Measurements from ENCODE around the gene MBNL1. TPM values are rescaled to one million over a fixed set of nuclear protein-coding genes. Genes with fewer than 3 reads are reported as not detected.

MBNL1 gene
- total RNA-seq, 5 donors from 2014 or later (not counting 1 experiment from before 2014, with no cell fraction given) = 408 to 705 (median 423) TPM

GRCh38 chr3:152292366-152292765, 23.6 kb downstream of the MBNL1 start:
- ChIA-PET CTCF (interaction anchor here (0.6 to 2.1 kb wide), 7 partner anchors 9 to 124 kb away, joined by 3 to 5 read pairs (median 3); no protein-coding TSS in a partner anchor), POLR2A (interaction anchor here (0.7 to 3.2 kb wide), 8 partner anchors 13 to 109 kb away, joined by 3 to 10 read pairs (median 4); partner anchors contain the start of gene MBNL1 (in 1 of the 2))
- no peak for ATAC-seq (replicated peaks in 1 of 4)
- no peaks in the 10 kb centered on the region for H3K9me3 ChIP-seq
- H3K4me1 ChIP-seq (ENCODE audit: control insufficient read depth in 1 of 2, extremely low read depth in 1 of 2, insufficient read depth in 2 of 2, low read length in 2 of 2) = peaks cover 35 to 54% of the 10 kb centered on the region in 2 experiments
- no peaks in the 10 kb centered on the region for H3K27me3 Mint-ChIP-seq
- H3K4me3 Mint-ChIP-seq = peak overlapping the region; percentile 31 to 62 (median 47)
- no peaks in the 10 kb centered on the region for H3K27me3 ChIP-seq (replicated peaks in 1 of 2; ENCODE audit: control insufficient read depth in 2 of 2, extremely low read depth in 1 of 2, insufficient read depth in 2 of 2, low read length in 1 of 2)
- no peak overlapping the region for H3K4me3 ChIP-seq (ENCODE audit: control insufficient read depth in 1 of 2, extremely low read depth in 1 of 2, low read length in 1 of 2)
- peaks cover 24% of the 10 kb centered on the region for H3K36me3 Mint-ChIP-seq
- H3K36me3 ChIP-seq (ENCODE audit: control insufficient read depth in 2 of 2, extremely low read depth in 1 of 2, insufficient read depth in 1 of 2, low read length in 1 of 2) = peaks cover 2 to 6% of the 10 kb centered on the region in 2 donors
- DNase-seq = no peak
- H3K27ac ChIP-seq (ENCODE audit: low read length) = peak overlapping the region; percentile 40
- H3K27ac Mint-ChIP-seq = peak overlapping the region; percentile 85 to 87
- 53% methylated on average over 2 of the region's 3 CpGs for WGBS (ENCODE audit: insufficient coverage)
- no peaks in the 10 kb centered on the region for H3K9me3 Mint-ChIP-seq
- H3K4me1 Mint-ChIP-seq = peaks cover 83 to 90% (median 90%) of the 10 kb centered on the region in 3 donors

- Histone ChIP-seq H3K27me3 (replicated peaks in 1 of 2; ENCODE audit: control insufficient read depth in 2 of 2, extremely low read depth in 1 of 2, insufficient read depth in 2 of 2, low read length in 1 of 2) (no peaks in the 10 kb centered on the region), H3K4me1 (ENCODE audit: control insufficient read depth in 1 of 2, extremely low read depth in 1 of 2, insufficient read depth in 2 of 2, low read length in 2 of 2) (peaks cover 40 to 51% of the 10 kb centered on the region in 2 experiments), H3K9me3 (no peaks in the 10 kb centered on the region), H3K4me3 (ENCODE audit: control insufficient read depth in 1 of 2, extremely low read depth in 1 of 2, low read length in 1 of 2) (no peak overlapping the region), H3K36me3 (ENCODE audit: control insufficient read depth in 2 of 2, extremely low read depth in 1 of 2, insufficient read depth in 1 of 2, low read length in 1 of 2) (peaks cover 2 to 6% of the 10 kb centered on the region in 2 donors), H3K27ac (ENCODE audit: low read length) (peak overlapping the region; percentile 42)
- Mint-ChIP-seq H3K27me3 (no peaks in the 10 kb centered on the region), H3K4me1 (peaks cover 81 to 89% (median 88%) of the 10 kb centered on the region in 3 donors), H3K36me3 (peaks cover 28% of the 10 kb centered on the region), H3K4me3 (peak overlapping the region; percentile 22 to 52 (median 38)), H3K27ac (peak overlapping the region; percentile 50 to 78), H3K9me3 (no peaks in the 10 kb centered on the region)
- ATAC-seq (replicated peaks in 1 of 4) = no peak
- ChIA-PET CTCF (no interaction called here), POLR2A (interaction anchor here in 1 of 2 donors (1.0 to 1.3 kb wide), 2 partner anchors 8 to 10 kb away, joined by 3 to 6 read pairs; no protein-coding TSS in a partner anchor)
- no CpG with 5 or more reads among the region's 1 CpG for WGBS (ENCODE audit: insufficient coverage)
- DNase-seq = no peak
These were observed 24.7 kb downstream of the MBNL1 start for GRCh38 chr3:152293347-152294006.

GRCh38 chr3:152295344-152295743, 26.6 kb downstream of the MBNL1 start:
- Mint-ChIP-seq H3K4me1 (peaks cover 81 to 91% (median 89%) of the 10 kb centered on the region in 3 donors), H3K27me3 (no peaks in the 10 kb centered on the region), H3K27ac (peak overlapping the region; percentile 66 to 83), H3K4me3 (peak overlapping the region; percentile 32 to 60 (median 59)), H3K9me3 (no peaks in the 10 kb centered on the region), H3K36me3 (peaks cover 43% of the 10 kb centered on the region)
- Histone ChIP-seq H3K9me3 (no peaks in the 10 kb centered on the region), H3K4me3 (ENCODE audit: control insufficient read depth in 1 of 2, extremely low read depth in 1 of 2, low read length in 1 of 2) (no peak overlapping the region), H3K27me3 (replicated peaks in 1 of 2; ENCODE audit: control insufficient read depth in 2 of 2, extremely low read depth in 1 of 2, insufficient read depth in 2 of 2, low read length in 1 of 2) (no peaks in the 10 kb centered on the region), H3K4me1 (ENCODE audit: control insufficient read depth in 1 of 2, extremely low read depth in 1 of 2, insufficient read depth in 2 of 2, low read length in 2 of 2) (peaks cover 57% of the 10 kb centered on the region in 2 experiments), H3K27ac (ENCODE audit: low read length) (peak overlapping the region; percentile 51), H3K36me3 (ENCODE audit: control insufficient read depth in 2 of 2, extremely low read depth in 1 of 2, insufficient read depth in 1 of 2, low read length in 1 of 2) (peaks cover 2 to 18% of the 10 kb centered on the region in 2 donors)
- 56% methylated on average over 1 of the region's 1 CpG for WGBS (ENCODE audit: insufficient coverage)
- ChIA-PET CTCF (no interaction called here), POLR2A (interaction anchor here (0.5 to 1.2 kb wide), 3 partner anchors 13 to 218 kb away, joined by 3 to 6 read pairs (median 3); no protein-coding TSS in a partner anchor)
- DNase-seq (no peak), ATAC-seq (replicated peaks in 1 of 4) (no peak)

- H3K4me3 ChIP-seq (ENCODE audit: control insufficient read depth in 1 of 2, extremely low read depth in 1 of 2, low read length in 1 of 2) = peak overlapping the region in 1 of 2 donors; percentile 1
- peaks cover 57 to 58% of the 10 kb centered on the region in 2 experiments for H3K4me1 ChIP-seq (ENCODE audit: control insufficient read depth in 1 of 2, extremely low read depth in 1 of 2, insufficient read depth in 2 of 2, low read length in 2 of 2)
- WGBS (ENCODE audit: insufficient coverage) = 40% methylated on average over 1 of the region's 1 CpG
- H3K36me3 ChIP-seq (ENCODE audit: control insufficient read depth in 2 of 2, extremely low read depth in 1 of 2, insufficient read depth in 1 of 2, low read length in 1 of 2) = peaks cover 2 to 23% of the 10 kb centered on the region in 2 donors
- H3K9me3 Mint-ChIP-seq = no peaks in the 10 kb centered on the region
- H3K27me3 ChIP-seq (replicated peaks in 1 of 2; ENCODE audit: control insufficient read depth in 2 of 2, extremely low read depth in 1 of 2, insufficient read depth in 2 of 2, low read length in 1 of 2) = no peaks in the 10 kb centered on the region
- no peak for ATAC-seq (replicated peaks in 1 of 4)
- CTCF ChIA-PET = no interaction called here
- no peak for DNase-seq
- peaks cover 81 to 91% (median 89%) of the 10 kb centered on the region in 3 donors for H3K4me1 Mint-ChIP-seq
- H3K4me3 Mint-ChIP-seq = peak overlapping the region; percentile 32 to 60 (median 59)
- peak overlapping the region; percentile 66 to 83 for H3K27ac Mint-ChIP-seq
- POLR2A ChIA-PET = interaction anchor here (0.5 to 1.2 kb wide), 5 partner anchors 11 to 217 kb away, joined by 3 to 6 read pairs (median 3); no protein-coding TSS in a partner anchor
- no peaks in the 10 kb centered on the region for H3K27me3 Mint-ChIP-seq
- H3K36me3 Mint-ChIP-seq = peaks cover 46% of the 10 kb centered on the region
- no peaks in the 10 kb centered on the region for H3K9me3 ChIP-seq
- H3K27ac ChIP-seq (ENCODE audit: low read length) = peak overlapping the region; percentile 51
These were observed 27.1 kb downstream of the MBNL1 start for GRCh38 chr3:152295806-152296205.

GRCh38 chr3:152296382-152296781, 27.7 kb downstream of the MBNL1 start:
- Mint-ChIP-seq H3K4me3 (peak overlapping the region; percentile 32 to 60 (median 59)), H3K27me3 (no peaks in the 10 kb centered on the region), H3K4me1 (peaks cover 81 to 91% (median 90%) of the 10 kb centered on the region in 3 donors), H3K9me3 (no peaks in the 10 kb centered on the region), H3K27ac (peak overlapping the region; percentile 66 to 83), H3K36me3 (peaks cover 48% of the 10 kb centered on the region)
- Histone ChIP-seq H3K9me3 (no peaks in the 10 kb centered on the region), H3K27ac (ENCODE audit: low read length) (peak overlapping the region; percentile 51), H3K36me3 (ENCODE audit: control insufficient read depth in 2 of 2, extremely low read depth in 1 of 2, insufficient read depth in 1 of 2, low read length in 1 of 2) (peaks cover 2 to 24% of the 10 kb centered on the region in 2 donors), H3K4me3 (ENCODE audit: control insufficient read depth in 1 of 2, extremely low read depth in 1 of 2, low read length in 1 of 2) (peak overlapping the region in 1 of 2 donors; percentile 1), H3K27me3 (replicated peaks in 1 of 2; ENCODE audit: control insufficient read depth in 2 of 2, extremely low read depth in 1 of 2, insufficient read depth in 2 of 2, low read length in 1 of 2) (no peaks in the 10 kb centered on the region), H3K4me1 (ENCODE audit: control insufficient read depth in 1 of 2, extremely low read depth in 1 of 2, insufficient read depth in 2 of 2, low read length in 2 of 2) (peaks cover 58 to 61% of the 10 kb centered on the region in 2 experiments)
- no peak for DNase-seq
- ATAC-seq (replicated peaks in 1 of 4) = no peak
- CTCF ChIA-PET = interaction anchor here (0.6 to 1.2 kb wide), 8 partner anchors 12 to 896 kb away, joined by 3 to 10 read pairs (median 4); no protein-coding TSS in a partner anchor
- 25% methylated on average over 1 of the region's 3 CpGs for WGBS (ENCODE audit: insufficient coverage)
- POLR2A ChIA-PET = interaction anchor here (0.6 to 1.2 kb wide), 10 partner anchors 9 to 984 kb away, joined by 3 to 17 read pairs (median 6); no protein-coding TSS in a partner anchor

GRCh38 chr3:152296971-152297370, 28.2 kb downstream of the MBNL1 start:
- Histone ChIP-seq H3K27ac (ENCODE audit: low read length) (no peak overlapping the region), H3K4me1 (ENCODE audit: control insufficient read depth in 1 of 2, extremely low read depth in 1 of 2, insufficient read depth in 2 of 2, low read length in 2 of 2) (peaks cover 59 to 63% of the 10 kb centered on the region in 2 experiments)
- peaks cover 43% of the 10 kb centered on the region for H3K36me3 Mint-ChIP-seq

More at GRCh38 chr3:152296971-152297370, 28.2 kb downstream of the MBNL1 start:
- ChIA-PET POLR2A (interaction anchor here (0.6 to 1.2 kb wide), 10 partner anchors 9 to 985 kb away, joined by 3 to 17 read pairs (median 8); no protein-coding TSS in a partner anchor), CTCF (interaction anchor here (0.6 to 1.2 kb wide), 12 partner anchors 8 to 1094 kb away, joined by 3 to 10 read pairs (median 4); no protein-coding TSS in a partner anchor)
- Histone ChIP-seq H3K36me3 (ENCODE audit: control insufficient read depth in 2 of 2, extremely low read depth in 1 of 2, insufficient read depth in 1 of 2, low read length in 1 of 2) (peaks cover 2 to 29% of the 10 kb centered on the region in 2 donors), H3K9me3 (no peaks in the 10 kb centered on the region), H3K27me3 (replicated peaks in 1 of 2; ENCODE audit: control insufficient read depth in 2 of 2, extremely low read depth in 1 of 2, insufficient read depth in 2 of 2, low read length in 1 of 2) (no peaks in the 10 kb centered on the region), H3K4me3 (ENCODE audit: control insufficient read depth in 1 of 2, extremely low read depth in 1 of 2, low read length in 1 of 2) (no peak overlapping the region)
- peak overlapping the region; percentile 10 to 59 (median 17) for H3K4me3 Mint-ChIP-seq
- peak overlapping the region; percentile 66 to 83 for H3K27ac Mint-ChIP-seq
- no peak for ATAC-seq (replicated peaks in 1 of 4)
- 64% methylated on average over 1 of the region's 1 CpG for WGBS (ENCODE audit: insufficient coverage)
- peaks cover 78 to 91% (median 90%) of the 10 kb centered on the region in 3 donors for H3K4me1 Mint-ChIP-seq
- no peaks in the 10 kb centered on the region for H3K9me3 Mint-ChIP-seq
- DNase-seq = no peak
- no peaks in the 10 kb centered on the region for H3K27me3 Mint-ChIP-seq
